Middle frontal gyrus (tissue), 1 donor: ENCODE measurements around the gene ACAD11.
"Not testable (repeated sequence)": the region's sequence is repeated elsewhere in the genome, so short reads cannot be mapped to it uniquely, and the experiment has no call there.

ENCODE experiments used
- DNase-seq: peaks from one replicate; pipeline ENCODE4 v3.0.0-alpha.2; 2015; ENCODE audit warnings: low spot score; ENCODE audit errors: extremely low spot score

The ACAD11 gene

DNA sequence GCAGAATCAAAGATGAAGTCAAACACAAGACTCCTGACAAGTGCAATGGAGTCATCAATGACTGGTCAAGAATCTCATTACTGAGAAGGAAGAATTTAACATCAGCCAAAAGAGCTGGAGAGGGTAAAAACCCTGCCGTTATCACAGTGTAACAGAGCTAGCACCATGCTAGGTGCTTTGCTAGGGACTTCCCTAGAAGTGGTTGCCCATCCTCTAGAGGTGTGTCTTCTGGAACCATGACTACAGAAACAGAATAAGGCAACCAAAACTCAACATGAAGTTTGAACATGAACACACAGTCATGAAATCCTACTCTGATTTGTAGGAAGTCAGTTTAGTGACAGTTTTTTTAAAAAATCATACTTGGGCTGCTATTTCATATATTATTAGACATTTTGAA is 9.5 kb downstream of the ACAD11 start:
- DNase-seq, result no peak

GRCh38 chr3:132645058-132645457 is 14.6 kb downstream of the ACAD11 start:
- DNase-seq, result no peak

- no peak for DNase-seq
These were observed 16.2 kb downstream of the ACAD11 start for GRCh38 chr3:132643366-132643765.

DNA sequence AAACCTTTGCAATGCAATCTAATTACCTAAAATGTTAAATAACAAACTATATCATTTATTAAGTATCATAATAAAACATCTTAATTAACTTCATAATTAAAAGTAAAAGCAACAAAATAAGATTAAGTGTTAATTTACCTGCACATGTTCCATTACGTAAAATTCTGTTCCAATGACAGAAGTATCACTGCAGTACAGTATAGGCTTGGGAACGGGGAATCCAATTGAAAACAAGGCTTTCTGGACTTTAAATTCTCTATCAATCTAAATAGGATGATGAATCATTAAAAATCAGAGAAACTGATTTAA is 17.1 kb downstream of the ACAD11 start:
- DNase-seq, result no peak

DNA sequence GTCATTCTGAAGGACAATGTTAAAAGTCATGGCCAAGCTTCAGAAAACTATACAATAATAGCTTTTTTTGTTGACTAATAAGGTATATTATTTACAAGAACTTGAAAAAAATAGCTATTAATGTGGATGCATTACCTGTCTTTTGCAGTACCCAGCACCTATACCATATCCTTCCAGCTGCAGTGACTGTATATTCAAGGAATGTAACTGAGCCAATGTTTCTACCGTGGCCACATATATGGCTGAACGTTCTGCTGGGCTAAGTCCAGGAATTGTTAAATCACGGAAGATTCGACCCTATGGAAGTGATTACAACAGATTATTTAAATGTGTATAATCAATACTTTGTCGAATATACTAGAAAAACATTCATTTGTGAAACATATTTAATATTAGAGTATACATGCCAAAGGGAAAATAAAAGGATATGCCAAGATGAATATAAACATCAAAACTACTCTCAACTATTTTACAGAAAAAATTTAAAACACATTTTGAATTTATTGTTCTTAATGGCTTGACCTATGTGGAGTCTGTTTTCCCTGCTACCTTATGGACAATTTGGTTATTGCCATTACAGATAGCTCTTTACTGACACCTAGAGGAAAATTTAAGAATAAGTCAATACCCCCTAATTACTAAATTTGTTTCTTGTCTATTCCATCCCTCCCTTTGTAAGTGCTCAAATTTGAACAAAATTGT is 17.6 kb downstream of the ACAD11 start:
- no peak for DNase-seq

DNA sequence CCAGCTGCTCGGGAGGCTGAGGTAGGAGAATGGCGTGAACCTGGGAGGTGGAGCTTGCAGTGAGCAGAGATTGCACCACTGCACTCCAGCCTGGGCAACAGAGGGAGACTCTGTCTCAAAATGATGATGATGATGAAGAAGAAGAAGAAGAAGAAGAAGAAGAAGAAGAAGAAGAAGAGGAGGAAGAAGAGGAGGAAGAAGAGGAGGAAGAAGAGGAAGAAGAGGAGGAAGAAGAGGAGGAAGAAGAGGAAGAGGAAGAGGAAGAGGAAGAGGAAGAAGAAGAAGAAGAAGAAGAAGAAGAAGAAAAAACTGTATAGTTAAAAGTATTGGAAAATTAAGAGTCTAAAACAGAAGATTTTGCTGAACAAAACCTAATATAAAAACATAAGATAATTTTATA is 18.2 kb downstream of the ACAD11 start:
- DNase-seq, result not testable (repeated sequence)

GRCh38 chr3:132638706-132639105 is 20.9 kb downstream of the ACAD11 start:
- DNase-seq, result no peak

GRCh38 chr3:132637590-132637989 is 22.0 kb downstream of the ACAD11 start:
- DNase-seq, result no peak

DNA sequence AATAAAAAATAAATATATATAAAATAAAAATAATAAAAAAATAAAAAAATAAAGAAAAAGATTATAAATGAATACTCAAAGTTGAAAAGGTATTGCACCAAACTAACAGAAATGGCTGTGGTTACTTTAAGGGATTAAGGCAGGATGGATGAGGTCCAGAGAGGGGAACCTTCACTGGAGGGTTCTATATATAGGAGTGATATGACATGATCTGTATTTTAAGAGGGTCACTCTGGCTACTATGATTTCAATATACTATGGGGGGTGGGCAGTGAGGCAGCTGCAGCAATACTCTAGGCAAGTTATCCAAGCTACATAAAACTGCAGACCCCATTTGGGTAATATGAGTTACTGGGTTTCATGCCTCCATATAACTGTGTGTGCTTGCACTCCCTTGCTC is 24.6 kb downstream of the ACAD11 start:
- DNase-seq, result no peak

GRCh38 chr3:132630612-132631011 is 29.0 kb downstream of the ACAD11 start:
- no peak for DNase-seq

- DNase-seq, result no peak
These were observed 29.7 kb downstream of the ACAD11 start for GRCh38 chr3:132629928-132630327.

DNA sequence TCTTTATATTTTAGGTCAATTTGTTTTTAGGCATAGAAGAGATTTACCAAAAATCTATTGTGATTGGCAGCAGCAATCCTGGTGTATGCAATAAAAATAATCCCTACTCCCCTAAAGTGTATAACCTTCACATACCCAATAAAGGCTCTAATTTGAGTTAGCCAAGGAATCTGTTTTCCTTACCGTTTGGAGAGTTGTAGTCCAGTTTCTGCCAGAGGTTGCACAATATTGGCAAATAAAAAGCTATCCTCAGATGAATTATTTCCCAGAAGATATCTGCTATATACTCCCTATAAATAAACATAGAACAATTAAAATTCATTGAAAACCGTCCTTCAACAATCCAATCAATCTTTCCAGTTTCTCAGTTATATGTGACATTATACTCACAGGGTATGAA is 31.5 kb downstream of the ACAD11 start:
- no peak for DNase-seq

GRCh38 chr3:132626955-132627354 is 32.7 kb downstream of the ACAD11 start:
- no peak for DNase-seq

DNA sequence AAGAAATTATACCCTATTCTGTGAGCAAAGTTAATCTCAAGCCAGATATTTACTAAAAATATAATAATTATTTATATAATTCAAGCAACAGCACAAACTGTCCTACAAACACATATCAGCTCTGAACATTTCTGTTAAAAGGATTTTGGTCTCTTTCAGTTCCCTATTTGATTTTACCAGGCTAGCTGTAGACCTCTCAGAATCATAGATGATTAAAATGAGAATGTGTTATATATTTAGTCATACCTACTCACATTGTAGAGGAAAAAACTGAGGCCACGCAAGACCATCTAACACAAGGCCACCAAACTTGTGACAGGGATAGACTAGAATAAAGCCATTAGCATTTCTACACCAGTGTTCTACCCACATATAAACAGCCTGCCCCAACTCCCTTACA is 34.0 kb downstream of the ACAD11 start:
- no peak for DNase-seq

- no peak for DNase-seq
These were observed 34.8 kb downstream of the ACAD11 start for GRCh38 chr3:132624790-132625189.

DNA sequence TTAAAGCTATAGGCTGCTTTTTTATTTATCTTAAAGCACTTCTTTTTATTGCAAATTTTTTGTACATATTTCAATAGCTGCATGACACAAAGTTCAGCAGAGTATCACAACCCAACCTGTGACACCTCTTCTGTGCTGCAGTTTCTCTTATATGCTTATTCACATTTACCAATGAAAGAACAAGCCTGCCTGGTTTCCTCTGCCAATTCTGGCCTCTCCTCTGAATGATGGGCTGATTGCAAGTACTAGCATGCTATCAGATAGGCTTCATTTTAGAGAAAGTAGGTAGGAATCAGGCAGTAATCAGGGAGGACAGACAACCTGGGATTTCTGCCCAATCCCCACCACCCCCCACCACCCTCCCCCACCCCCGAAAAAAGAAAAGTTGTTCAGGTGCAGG is 36.0 kb downstream of the ACAD11 start:
- DNase-seq, result no peak

DNA sequence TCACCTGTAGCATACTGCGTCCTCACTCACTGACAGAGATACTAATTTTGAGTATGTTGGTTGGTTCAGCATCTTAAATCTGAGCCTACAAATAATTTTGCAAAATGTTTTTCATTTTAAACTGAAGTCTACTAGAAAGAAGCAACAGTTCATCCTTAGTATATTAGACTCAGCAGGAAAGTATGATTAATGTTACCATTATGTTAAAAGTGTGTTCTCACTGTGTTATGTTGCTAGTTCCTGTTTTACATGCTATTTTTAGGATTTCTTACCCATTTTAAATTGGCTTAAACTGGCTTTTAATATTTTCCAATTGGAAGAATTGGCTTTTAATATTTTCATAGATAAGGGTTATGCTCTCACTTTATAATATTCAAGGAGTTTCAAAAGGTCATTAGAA is 36.8 kb downstream of the ACAD11 start:
- DNase-seq, result no peak

DNA sequence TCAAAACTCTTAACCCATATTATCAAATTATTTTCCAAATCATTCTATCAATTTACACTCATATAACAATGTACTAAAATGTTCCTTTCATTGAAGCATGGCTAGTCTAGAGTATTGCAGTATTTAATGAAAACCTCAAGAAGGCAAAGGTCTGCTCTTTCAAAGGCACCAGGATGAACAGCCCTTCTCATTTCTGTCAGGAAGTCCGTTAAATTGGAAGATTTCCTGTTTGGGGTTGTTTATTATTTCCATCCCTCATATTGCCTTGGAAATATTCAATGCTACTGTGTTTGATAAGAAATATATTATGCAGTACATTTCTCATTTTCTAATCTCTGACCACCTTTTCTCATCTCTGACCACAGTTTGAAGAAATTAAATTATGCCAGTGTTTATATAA is 37.5 kb downstream of the ACAD11 start:
- no peak for DNase-seq

DNA sequence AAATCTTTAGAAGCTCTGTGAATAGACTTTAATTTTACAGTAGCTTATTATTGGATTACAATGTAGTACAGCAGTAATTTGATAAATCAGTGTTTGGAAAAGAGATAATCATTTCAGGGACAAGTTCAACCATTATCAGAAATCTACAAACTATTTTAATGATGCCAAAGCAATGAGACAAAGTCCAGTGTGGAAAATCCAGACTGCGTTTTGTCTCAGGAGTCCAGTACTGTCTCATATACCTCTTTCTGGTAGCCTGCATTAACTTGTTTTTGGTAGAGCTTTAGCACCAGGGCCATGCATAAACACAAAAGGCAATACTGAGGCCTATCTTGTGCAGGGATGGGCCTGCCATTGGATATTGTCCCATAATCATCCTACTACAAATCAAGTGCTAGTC is 42.8 kb downstream of the ACAD11 start:
- no peak for DNase-seq

DNA sequence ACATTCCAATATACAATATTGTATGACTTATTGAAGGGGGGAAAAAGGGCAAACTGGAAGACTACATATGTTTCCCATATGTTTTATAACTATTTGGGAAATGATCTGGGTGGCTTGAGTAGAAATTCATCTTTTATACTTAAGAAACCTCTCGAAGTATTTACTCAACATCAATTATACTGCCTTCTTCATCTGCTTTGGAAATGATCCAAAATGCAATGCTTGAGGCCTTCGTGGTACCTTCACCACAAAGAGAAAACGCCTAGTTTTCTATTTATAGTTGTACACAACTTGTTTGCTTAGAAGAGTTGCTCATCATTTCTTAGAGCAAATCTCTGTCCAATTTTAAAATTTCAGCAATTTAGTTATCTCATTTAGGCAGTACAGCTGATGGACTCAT is 43.7 kb downstream of the ACAD11 start:
- no peak for DNase-seq

DNA sequence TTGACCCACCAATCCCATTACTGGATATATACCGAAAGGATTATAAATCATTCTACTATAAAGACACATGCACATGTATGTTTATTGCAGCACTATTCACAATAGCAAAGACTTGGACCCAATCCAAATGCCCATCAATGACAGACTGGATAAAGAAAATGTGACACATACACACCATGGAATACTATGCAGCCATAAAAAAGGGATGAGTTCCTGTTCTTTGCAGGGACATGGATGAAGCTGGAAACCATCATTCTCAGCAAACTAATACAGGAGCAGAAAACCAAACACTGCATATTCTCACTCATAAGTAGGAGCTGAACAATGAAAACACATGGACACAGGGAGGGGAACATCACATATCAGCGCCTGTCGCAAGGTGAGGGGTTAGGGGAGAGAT is 44.3 kb downstream of the ACAD11 start:
- not testable (repeated sequence) for DNase-seq

DNA sequence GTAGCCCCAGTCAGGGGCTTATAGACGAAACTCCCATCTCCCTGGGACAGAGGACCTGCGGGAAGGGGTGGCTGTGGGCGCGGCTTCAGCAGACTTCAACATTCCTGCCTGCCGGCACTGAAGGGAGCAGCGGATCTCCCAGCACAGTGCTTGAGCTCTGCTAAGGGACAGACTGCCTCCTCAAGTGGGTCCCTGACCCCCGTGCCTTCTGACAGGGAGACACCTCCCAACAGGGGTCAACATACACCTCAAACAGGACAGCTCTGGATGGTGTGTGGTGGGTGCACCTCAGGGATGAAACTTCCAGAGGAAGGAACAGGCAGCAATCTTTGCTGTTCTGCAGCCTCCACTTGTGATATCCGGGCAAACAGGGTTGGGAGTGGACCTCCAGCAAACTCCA is 53.0 kb downstream of the ACAD11 start:
- DNase-seq, result not testable (repeated sequence)

DNA sequence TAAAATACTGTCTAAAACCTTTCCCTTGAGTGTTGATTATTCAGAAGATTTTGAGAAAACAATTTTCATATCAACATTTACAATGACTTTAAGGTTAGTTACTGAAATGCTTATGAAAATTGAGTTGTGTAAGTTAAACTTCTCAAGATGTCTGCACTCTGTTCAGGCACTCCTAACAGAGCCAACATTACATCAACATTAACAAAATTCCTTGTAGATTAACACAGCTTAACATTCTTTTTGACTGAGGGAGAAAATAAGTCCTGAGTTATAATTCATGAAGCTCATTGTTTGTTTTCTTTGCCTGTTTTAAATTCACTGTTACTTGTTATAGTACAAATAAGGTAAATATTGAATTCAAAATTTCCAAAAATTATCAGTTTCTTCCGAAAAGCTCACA is 53.5 kb downstream of the ACAD11 start:
- no peak for DNase-seq

- no peak for DNase-seq
These were observed 54.2 kb downstream of the ACAD11 start for GRCh38 chr3:132605374-132605792.
